RWPE2 (cell line): ENCODE measurements around the gene GLB1L.

Experiments
- ATAC-seq: fragments of 200-7000 bp; cut with Tn5 transposase; 3 replicates; pipeline ENCODE4 v1.9.1; 2021; ENCODE audit warnings: low read depth
- DNase-seq: peaks from one replicate; pipeline ENCODE4 v3.0.0-alpha.2; 2020; ENCODE audit warnings: low spot score
- H3K27ac ChIP-seq: fragments of 450-650 bp; 2 replicates; pipeline ENCODE4 v1.5.1; 2017; ENCODE audit warnings: mild to moderate bottlenecking; ENCODE audit not compliant: poor library complexity, severe bottlenecking
- H3K27me3 ChIP-seq: fragments of 250-450 bp; sonication (Bioruptor Pico); 2 replicates; pipeline ENCODE4 v1.5.1; 2021; ENCODE audit warnings: mild to moderate bottlenecking, moderate library complexity; ENCODE audit not compliant: insufficient read depth, poor library complexity, severe bottlenecking
- H3K36me3 ChIP-seq: fragments of 250-450 bp; sonication (Bioruptor Pico); 2 replicates; pipeline ENCODE4 v1.5.1; 2020; ENCODE audit warnings: low read depth, mild to moderate bottlenecking, moderate library complexity
- H3K4me1 ChIP-seq: fragments of 250-450 bp; sonication (Bioruptor Pico); 2 replicates; pipeline ENCODE4 v1.5.1; 2021; ENCODE audit warnings: mild to moderate bottlenecking, moderate library complexity; ENCODE audit not compliant: insufficient read depth, poor library complexity, severe bottlenecking
- H3K4me3 ChIP-seq: fragments of 250-450 bp; sonication (Bioruptor Pico); 2 replicates; pipeline ENCODE4 v1.5.1; 2021; ENCODE audit warnings: mild to moderate bottlenecking, moderate library complexity; ENCODE audit not compliant: severe bottlenecking
- H3K9me3 ChIP-seq: fragments of 250-450 bp; sonication (Bioruptor Pico); 2 replicates; pipeline ENCODE4 v1.5.1; 2021; ENCODE audit warnings: mild to moderate bottlenecking, moderate library complexity; ENCODE audit not compliant: severe bottlenecking
- TF ChIP-seq, protein P1 (sequence below): fragments of 450-650 bp; IDR thresholded peaks from one replicate; pipeline ENCODE4 v1.5.1; 2017; ENCODE audit warnings: mild to moderate bottlenecking, moderate library complexity; ENCODE audit not compliant: poor library complexity, severe bottlenecking

The GLB1L gene

DNA sequence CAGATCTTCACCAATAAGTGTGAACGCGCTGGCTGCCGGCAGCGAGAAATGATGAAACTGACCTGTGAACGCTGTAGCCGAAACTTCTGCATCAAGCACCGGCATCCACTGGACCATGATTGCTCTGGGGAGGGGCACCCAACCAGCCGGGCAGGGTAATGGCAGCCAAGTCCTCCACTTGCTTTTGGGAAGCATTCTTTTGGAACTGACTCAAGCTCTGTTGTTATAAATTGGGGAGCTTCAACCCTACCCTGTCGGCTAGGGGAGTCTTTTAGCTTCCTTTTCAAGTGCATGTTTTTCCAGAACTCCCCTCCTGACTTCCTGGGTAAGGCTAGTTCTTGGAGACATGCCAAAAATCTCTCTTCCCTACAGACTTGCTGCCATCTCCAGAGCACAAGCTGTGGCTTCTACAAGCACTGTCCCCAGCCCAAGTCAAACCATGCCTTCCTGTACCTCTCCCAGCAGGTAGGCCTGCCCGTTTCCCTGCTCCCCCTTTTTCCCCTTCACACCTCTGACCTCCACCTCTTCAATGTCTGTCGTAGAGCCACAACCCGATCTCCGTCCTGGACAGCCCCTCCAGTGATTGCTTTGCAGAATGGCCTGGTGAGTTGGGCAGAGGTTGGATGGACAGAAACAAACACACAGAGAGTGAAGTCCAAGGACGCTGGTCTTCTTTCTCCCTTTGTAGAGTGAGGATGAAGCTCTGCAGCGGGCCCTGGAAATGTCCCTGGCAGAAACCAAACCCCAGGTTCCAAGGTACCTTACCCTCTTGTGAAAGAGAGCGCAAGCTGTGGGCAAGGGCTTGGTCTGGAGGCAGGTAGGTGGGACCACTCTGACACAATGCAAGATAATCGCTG lies 37.1 kb downstream of the GLB1L start:
- DNase-seq (no peak), ATAC-seq (no peak)
- Histone ChIP-seq H3K9me3 (no peaks in the 10 kb centered on the region), H3K4me3 (no peak overlapping the region), H3K4me1 (peaks cover 7% of the 10 kb centered on the region), H3K27me3 (no peaks in the 10 kb centered on the region), H3K27ac (peak overlapping the region; percentile 58), H3K36me3 (peaks cover 21% of the 10 kb centered on the region)
- TF ChIP-seq, protein P1, sequence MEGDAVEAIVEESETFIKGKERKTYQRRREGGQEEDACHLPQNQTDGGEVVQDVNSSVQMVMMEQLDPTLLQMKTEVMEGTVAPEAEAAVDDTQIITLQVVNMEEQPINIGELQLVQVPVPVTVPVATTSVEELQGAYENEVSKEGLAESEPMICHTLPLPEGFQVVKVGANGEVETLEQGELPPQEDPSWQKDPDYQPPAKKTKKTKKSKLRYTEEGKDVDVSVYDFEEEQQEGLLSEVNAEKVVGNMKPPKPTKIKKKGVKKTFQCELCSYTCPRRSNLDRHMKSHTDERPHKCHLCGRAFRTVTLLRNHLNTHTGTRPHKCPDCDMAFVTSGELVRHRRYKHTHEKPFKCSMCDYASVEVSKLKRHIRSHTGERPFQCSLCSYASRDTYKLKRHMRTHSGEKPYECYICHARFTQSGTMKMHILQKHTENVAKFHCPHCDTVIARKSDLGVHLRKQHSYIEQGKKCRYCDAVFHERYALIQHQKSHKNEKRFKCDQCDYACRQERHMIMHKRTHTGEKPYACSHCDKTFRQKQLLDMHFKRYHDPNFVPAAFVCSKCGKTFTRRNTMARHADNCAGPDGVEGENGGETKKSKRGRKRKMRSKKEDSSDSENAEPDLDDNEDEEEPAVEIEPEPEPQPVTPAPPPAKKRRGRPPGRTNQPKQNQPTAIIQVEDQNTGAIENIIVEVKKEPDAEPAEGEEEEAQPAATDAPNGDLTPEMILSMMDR = no peak

DNA sequence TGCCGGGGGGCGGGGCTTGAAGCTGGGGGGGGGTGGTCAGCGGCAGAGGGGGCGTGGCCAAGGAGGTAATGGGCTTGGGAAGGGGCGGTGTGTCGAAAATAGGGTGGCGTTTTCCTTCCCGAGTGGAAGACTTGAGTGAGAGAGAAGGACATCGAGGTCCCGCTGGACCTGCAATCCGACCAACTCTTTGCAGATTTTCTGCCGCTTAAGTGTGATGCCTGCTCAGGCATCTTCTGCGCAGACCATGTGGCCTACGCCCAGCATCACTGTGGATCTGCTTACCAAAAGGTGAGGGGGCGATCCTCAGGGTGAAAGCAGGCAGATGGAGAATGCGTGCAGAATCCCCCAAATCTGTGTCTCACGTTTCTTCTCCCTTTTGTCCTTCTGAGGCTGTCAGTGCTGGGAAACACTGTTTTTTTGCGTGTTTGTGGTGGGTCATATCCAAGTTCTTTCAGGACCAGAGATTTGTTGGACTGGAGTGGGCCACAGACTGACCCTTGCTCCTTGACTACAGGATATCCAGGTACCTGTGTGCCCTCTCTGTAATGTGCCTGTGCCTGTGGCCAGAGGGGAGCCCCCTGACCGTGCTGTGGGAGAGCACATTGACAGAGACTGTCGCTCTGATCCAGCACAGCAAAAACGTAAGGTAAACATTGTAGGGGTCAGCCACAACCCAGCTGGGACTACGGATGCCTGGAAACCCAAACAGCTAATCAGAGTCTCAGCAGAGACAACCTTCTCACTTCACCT lies 37.9 kb downstream of the GLB1L start:
- peak overlapping the region; percentile 43 for H3K4me3 ChIP-seq
- ATAC-seq (peak; percentile 1; the same call in 2 of the 3 replicates), DNase-seq (no peak)
- no peaks in the 10 kb centered on the region for H3K9me3 ChIP-seq
- H3K27ac ChIP-seq = peak overlapping the region; percentile 58
- TF ChIP-seq, protein P1 = no peak
- H3K4me1 ChIP-seq = peaks cover 7% of the 10 kb centered on the region
- H3K36me3 ChIP-seq = peaks cover 14% of the 10 kb centered on the region
- no peaks in the 10 kb centered on the region for H3K27me3 ChIP-seq

DNA sequence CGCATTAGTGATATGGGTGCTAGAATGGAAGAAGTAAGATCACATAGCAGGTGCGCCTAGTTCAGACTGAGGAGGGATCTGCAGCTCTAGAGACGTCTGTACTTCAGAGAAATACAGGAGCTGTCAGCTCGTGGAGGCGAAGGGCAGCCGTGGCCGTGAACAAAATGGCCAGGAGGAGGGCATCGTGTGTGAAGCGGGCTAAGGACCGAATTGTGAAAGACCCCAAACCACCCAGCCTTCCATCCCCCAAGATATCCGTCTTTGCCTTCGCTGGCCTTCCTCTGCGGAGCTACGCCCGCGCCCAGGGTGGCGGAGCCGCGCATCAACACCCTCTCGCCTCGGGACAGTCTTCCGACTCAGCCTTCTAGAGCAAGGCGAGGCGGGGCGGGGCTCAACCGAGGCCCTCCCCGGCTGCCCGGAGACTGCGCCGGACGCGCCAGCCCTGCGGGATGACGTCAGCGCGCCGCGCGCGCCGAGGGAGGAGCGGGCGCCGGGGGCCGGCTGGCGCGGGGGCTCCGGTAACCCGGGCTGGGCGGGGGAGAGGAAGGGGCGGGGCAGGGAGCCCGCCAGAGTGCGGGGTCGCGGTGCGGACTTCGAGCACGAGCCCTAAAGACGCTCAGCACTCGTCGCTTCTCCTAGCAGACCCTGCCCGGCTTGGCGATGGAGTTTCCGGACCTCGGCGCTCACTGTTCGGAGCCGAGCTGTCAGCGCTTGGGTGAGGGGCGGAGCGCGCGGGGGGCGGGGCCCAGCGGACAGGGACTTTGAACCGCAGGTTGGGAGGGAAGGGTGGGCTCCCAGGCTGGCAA lies 38.7 kb downstream of the GLB1L start, which contains the start of gene ZFAND2B:
Gene ZFAND2B, plus strand, starts transcription at position 455 of the 806 bp plus-strand sequence. Its CDS starts 206 bp downstream, at position 661.
- H3K4me3 ChIP-seq = peak within 1 kb of the TSS; percentile 43
- no peaks in the 10 kb centered on the region for H3K9me3 ChIP-seq
- H3K4me1 ChIP-seq = peaks cover 7% of the 10 kb centered on the region
- ATAC-seq = peak; percentile 96
- peak; percentile 92 for DNase-seq
- H3K27ac ChIP-seq = peak within 1 kb of the TSS; percentile 58
- peaks cover 8% of the 10 kb centered on the region for H3K36me3 ChIP-seq
- TF ChIP-seq, protein P1 = no peak
- H3K27me3 ChIP-seq = no peaks in the 10 kb centered on the region

DNA sequence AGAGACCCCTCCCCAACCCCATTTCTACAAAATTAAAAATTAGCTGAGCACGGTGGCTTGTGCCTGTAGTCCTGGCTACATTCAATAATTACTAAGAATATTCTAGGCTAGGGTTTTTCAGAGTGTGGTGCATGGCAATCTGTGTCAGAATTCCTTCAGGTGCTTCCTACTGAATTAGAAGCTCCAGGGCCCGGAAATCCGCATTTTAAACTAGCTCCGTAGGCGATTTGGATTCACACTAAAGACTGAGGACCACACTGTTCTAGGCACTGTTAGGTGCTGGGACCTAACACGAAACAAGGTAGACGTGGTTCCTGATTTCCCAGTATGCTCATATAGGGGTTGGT lies 39.3 kb downstream of the GLB1L start:
- no peaks in the 10 kb centered on the region for H3K9me3 ChIP-seq
- peak overlapping the region; percentile 43 for H3K4me3 ChIP-seq
- H3K36me3 ChIP-seq = peaks cover 8% of the 10 kb centered on the region
- H3K27me3 ChIP-seq = no peaks in the 10 kb centered on the region
- ATAC-seq (no peak), DNase-seq (no peak)
- H3K4me1 ChIP-seq = peaks cover 7% of the 10 kb centered on the region
- TF ChIP-seq, protein P1 = no peak
- H3K27ac ChIP-seq = peak overlapping the region; percentile 58
